SHP77 (cell line): ENCODE results near the gene HSH2D.

Experiments used
- DNase-seq, 2 experiments: peaks; one replicate each; lab custom pipeline; 2025; lab: John Stamatoyannopoulos, UW

The HSH2D gene

DNA sequence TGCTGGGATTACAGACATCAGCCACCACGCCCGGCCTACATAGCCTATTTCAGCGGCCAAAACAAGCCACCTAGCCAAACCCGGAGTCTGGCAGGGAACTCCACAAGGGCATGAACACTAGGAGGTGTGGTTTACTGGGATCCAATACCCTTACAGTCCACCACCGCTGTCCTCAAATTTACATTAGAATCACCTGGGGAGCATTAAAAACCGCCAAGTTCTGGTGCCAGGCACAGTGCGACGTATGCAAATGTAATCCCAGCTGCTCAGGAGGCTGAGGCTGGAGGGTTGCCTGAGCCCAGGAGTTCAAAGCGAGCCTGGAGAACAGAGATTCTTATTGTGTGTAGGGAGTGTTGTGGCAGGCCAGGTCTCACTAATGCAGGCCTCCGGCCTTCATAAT lies 50.0 kb downstream of the HSH2D start:
- no peak for DNase-seq

DNA sequence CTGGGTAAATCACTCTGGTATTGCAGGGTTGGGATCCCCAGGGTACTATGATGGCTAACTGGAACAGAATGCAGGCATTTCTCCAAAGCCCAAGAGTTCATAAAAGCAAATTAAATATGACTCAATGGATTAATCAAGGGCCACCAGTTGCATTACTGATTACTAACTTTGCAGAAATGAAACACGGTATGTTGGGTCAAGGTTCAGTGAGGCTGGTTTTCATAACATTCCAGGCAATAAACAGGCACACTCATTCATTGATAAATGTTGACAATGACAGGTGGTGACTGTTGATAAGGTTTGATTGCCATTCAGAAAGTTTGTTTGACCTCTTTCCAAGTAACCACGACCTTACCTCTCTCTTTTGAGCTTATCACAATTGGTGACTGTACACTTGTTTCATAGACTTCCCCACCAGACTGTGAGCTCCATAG lies 53.7 kb downstream of the HSH2D start:
- no peak for DNase-seq

DNA sequence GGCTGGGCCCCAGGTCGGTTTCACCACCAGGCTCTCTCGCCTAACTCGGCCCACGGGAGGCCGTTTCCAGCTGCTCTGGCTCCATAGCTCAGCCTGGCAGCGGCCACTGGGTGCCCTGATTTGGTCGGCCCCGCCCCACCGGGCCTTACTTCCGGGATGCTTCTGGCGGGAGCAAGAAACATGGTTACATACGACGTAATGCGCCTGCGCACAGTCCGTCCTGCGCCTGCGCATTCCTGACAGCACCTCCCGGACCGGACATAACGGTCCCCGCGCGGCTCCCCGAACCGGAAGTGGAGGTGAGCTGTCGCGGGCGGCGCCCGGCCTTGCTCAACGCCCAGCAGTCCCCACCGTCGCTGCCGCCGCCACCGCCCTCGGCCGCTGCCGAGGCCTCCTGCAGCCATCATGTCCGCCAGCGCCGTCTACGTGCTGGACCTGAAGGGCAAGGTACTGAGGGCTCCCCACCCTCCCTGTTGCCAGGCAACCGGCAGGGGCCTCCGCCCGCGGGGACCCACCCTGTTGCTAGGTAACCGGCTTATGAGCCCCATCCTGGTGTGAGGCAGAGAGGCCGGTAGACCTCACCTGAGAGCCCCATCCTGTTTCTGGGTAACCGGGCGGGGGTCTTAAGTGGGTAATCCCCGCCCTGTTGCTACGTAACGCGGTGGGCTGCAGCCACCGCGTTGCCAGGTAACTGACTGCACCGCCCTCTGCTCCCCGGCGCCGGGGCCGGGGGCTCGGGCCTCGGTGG lies 54.3 kb downstream of the HSH2D start, which contains the start of gene AP1M1:
TSS of gene AP1M1 (plus strand) at position 290 of the 748 bp plus-strand sequence. CDS start at position 406, 116 bp downstream.
- peak; percentile 99 to 100 for DNase-seq

DNA sequence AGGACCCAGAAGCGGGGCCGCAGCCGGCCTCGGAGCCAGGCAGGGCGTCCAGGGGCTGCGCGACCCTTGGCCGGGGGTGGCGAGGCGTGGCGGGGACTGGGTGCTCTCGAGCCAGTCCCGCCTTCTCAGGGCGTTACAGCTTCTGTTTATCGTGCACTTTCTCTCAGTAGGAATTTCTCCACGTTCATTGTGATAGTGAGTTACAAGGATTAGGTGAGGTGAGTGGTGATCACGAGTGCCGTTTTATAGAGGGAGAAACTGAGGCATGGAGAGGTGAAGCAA lies 54.8 kb downstream of the HSH2D start:
- DNase-seq, result no peak

DNA sequence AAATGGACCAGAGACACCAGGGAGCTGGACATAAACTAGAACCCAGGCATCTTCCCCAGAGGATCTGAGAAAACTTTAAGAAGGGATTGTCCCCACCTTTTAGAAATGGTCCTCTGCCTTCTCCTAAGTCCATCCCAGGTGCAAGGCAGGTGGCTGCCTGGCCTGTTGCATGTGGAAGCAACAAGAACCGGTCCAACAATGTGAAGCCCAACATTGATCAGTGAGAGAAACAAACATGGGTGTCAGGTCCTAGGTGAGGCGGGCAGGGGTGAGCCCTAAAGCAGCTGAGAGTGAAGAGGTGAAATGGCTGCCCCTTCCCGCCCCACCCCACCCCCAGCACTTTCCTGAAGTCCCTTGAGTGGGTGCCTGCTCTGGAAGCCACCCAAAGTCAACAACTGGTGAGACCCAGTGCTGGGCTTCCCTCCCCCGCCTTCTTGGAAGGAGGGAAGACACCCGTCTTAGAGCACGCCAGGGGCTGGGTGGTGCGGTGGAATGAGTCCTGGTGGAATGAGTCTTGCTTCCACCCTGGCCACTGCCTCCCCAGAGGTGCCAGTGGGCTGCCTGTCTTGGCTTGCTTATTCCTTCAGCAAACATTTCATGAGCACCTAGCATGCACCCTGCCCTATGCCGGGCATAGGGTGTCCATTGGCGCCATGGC lies 55.9 kb downstream of the HSH2D start:
- DNase-seq, result no peak

DNA sequence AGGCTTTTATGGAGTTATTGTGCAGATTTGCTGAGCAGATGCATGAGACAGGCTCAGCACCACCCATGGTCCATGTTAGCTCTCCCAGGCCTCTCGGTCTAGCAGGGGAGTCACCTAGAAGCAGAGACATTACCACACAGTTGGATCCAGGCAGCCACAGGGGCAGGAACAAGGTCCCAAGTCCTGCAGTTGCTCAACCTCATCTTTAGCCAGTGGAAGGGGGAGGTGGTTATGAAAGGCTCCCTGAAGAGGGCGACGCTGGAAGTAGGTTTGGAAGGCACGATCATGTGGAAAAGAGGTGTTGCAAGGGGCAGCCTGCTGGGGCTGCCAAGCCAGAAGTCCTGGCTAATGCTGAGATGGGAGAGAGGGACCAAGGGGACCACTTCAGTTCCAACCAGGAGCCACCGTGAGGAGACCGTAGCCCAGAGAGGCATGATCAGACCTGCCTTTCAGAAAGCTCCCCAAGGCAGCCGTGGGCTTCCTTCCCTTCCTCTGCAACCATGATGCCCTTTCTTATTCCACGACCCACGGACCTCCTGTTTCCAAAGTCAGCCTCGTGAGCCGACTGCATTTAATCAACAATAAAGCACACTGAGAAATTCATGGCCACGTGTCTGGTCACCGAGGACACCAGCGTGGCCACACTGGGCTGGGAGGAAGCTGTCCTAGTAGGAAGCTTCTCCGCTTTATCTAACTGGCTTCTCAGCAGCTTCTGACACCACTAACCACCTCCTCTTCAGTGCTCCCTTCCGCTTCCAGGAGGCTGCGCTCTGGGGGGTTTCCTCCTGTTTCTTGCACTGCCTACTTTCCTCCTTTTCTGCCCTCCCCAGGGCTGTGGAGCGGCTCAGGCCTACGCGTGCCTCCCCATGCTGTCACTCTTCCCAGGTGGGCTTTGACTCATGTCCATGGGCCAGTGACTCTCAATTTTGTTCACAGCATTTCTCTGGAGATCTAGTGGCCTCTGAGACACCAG lies 56.8 kb downstream of the HSH2D start:
- no peak for DNase-seq

DNA sequence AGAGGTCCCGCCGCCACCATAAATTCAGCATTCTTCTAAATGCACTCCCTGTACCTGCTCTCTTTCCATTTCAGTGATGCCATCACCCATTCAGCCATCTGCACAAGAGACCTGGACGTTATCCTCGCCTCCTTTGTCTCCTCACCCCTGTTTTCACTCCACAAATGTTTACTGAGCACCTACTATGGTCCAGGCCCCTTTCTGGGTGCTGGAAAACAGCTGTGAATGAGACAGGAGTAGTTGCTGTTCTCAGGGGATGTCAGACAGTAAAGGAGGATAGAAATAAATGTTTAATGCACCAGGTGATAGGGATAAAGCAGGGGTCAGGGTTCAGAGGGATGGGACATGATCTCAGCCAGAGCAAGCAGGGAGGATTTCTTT lies 57.5 kb downstream of the HSH2D start:
- DNase-seq, result no peak

DNA sequence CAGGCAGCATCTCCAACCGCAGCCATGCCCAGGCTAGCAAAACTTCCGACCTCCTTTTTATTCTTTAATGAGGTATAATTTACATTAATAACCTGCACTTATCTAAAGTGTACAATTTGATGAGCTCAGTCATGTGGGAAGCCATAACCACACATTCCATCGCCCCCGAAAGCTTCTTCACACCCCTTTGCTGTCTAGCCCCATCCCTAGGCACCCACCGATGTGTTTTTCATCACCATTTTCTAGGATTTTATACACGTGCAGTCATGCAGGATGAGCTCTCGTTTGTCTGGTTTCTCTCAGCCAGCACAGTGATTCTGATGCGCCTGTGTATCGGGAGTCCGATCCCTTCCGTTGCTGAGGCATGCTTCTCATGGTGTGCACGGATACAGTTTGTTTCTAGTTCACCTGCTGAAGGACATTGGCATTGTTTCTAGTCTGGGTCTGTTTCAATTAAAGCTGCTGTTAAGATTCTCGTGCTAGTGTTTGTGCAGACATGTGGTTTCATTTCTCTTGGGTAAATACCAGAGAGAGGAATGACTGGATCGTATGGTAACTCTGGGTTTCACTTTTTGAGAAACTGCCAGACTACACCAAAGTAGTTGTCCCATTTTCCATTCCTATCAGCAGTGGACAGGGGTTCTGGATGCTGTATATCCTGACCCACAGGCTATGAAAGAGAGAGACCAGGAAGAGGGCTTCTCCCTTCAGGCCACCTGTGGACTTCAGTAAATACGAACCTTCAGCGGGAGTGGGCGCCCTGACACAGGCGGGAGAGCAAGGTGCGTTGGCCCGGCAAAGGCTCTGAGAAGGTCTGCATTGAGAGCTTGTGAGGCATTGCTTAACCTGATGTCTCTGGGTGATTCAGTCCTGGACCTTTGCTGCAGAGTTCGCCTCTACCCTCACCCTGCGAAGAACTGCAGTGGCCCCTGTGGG lies 59.1 kb downstream of the HSH2D start:
- no peak for DNase-seq

DNA sequence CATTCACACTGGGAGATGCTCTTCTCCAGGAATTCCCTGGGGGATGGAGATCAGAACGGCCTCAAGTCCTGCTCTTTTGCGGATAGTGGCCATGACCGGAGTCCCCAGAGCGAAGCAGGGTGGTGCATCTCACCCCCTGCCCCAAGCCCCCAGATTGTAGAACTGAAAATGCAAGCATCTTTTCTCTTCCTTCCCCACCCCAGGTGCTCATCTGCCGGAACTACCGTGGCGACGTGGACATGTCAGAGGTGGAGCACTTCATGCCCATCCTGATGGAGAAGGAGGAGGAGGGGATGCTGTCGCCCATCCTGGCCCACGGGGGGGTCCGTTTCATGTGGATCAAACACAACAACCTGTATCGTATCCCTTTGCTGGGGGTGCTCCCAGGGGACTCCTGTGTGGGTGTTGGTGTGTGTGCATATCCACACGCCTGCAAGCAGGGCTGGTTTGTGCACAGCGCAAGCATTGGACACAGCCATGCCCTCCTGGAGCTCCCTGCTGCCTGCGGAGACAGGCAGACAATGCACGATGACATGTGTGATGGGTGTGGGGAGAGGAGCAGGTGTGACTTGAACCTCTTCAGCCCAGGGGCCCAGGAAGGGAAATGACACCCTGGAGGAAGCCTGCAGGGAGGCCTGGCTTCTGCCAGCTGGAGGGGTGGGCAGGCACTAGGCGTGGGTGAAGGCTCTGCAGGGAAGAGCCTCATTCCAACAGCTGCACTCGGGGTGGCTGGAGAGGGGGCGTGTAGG lies 59.9 kb downstream of the HSH2D start:
- DNase-seq, result no peak

DNA sequence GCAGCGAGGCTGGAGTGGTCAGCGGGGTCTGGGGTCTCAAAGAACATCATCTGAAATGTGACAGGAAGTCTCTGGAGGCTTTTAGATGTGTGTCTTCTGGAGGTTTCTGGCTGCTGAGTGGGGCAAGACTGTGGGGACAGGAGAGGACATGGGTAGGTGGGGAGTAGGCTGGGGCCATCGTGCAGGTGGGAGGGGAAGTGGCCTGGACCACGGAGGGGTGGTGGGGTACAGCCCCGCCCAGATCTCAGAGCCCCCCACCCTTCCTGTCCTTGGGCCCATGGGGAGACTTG lies 60.5 kb downstream of the HSH2D start:
- DNase-seq, result no peak

DNA sequence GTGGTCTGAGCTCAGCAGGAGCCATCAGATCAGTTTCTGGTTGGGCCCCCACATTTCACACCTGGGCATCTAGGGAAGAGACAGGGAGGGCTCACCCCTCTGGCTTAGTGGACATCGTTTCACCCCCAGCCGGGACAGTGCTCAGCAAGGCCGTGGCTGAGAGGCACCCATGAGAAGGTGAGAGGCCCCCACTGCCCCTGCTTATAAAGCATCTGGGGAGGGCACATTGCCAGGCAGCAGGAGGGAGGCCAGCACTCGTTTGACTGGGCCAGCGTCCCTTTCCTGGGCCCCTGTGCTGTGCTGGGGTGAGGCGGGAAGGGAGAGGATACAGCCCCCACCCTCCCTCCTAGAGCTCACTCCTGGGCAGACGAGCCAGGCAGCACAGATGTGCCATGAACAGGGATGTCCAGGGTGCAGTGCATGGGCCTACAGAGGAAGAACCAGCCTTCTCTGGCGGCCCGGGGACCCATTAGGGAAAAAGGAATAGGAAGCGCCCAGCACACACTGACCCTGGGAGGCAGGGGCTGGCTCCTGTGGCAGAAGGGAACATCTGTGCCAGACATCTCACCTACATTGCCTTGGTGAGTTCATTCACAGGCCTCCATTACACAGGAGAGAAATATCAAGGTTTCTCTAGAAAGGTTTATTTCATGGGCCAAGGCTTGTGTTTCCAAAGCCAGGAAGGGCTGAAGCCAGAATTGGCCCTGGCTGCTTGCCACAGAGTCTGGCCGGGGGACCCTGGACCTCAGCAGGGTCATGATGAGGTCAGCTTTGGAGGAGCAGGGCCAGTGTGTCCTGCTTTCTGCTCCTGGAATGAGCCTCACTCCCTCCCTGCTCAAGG lies 61.9 kb downstream of the HSH2D start:
- no peak for DNase-seq

DNA sequence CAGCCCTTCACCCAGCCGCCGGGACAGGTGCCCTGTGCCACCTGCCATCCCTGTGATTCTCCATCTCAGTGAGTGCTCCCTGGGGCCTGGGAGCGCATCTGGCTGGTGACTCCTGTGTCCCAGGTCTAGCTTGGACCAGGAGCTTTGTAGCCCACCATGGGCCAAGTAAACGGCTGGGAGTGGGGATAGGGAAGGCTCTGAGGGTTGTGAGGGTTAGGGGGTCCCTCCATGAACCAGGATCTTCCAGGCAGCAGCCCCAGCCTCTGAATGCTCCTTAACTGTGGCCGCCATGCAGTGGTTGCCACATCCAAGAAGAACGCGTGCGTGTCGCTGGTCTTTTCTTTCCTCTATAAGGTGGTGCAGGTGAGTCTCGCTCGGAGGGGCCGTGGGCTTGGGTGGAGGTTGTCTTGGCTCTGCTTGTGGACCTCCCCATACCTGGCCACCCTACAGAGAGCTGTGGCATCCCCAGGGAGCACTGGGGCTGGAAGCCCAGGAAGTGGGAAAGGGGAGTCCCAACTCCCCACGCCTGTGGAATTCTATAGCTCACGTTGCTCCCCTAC lies 62.6 kb downstream of the HSH2D start:
- DNase-seq, result no peak

DNA sequence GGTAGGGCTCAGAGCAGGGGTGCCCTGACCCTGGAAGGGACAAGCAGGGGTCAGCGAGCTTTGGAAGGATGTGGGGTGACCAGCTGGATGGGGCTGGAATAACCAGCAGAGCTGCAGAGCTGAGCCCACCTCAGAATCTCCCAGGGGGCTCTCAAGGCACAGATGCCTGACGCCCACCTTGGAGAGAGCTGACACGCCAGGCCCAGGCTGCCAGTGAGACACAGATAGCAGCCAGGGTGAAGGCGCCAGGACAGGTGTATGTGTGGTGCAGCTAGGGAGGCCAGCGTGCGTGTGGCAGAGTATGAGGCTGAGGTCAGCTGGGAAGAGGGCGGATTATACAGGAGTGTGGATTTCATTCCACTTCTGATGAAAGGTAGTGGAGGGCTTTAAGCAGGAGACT lies 63.2 kb downstream of the HSH2D start:
- no peak for DNase-seq

DNA sequence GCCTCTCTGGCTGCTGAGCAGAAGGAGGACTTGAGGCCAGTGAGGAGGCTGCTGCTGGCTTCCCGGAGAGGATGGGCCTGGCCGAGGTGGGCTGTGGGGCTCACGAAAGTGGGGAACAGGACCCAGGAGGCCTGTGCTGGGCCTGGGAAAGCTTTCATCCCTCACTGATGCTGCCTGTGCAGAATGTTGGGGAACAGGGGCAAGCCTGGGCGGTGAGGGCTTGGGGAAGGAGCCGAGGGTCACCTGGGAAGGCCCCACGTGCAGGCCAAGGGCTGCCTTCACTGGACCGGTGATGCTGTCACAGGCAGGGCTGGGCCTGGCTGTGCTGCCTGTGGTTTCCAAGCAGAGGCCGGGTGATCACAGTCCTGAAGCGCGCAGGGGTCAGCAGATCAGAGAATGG lies 63.6 kb downstream of the HSH2D start:
- DNase-seq, result no peak

DNA sequence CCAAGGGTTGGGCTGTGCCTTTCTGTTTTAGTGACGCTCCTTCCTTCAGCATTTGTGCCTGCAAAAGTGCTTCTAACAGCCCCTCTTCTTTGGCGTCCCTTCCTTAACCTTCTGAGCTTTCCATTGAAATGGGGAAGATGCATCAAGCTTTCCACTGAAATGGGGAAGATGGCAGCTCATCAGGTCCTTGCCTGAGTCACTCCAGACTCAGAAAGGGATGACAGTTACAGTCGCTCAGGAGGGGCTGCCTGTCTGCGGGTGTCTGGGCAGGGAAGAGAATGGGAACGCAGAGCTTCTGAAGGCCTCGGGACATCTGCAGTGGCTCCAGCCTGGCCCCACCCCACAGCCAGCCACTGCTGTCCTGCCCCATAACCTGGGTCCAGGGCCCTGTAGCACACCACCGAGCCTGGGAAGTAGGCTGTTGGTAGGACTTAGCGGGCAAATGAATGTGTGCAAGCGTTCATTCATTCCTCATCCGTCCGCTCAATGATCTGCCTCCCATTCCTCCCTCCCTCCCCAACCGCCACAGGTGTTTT lies 64.1 kb downstream of the HSH2D start:
- DNase-seq, result no peak
